Thoracic aorta (tissue), 2 donors: ENCODE data around the gene CA5A. TPM values are rescaled to one million over a fixed set of nuclear protein-coding genes. Genes with fewer than 3 reads are reported as not detected.
A peak's percentile ranks its signal among the peaks of the same experiment; 100 is the strongest.

ENCODE experiments used
- ATAC-seq: fragments of 150-250 bp; one replicate; pipeline ENCODE4 v1.8.0; 2017; ENCODE audit warnings: low read depth; ENCODE audit not compliant: insufficient number of reproducible peaks, low FRiP score
- DNase-seq: peaks from one replicate; pipeline ENCODE4 v3.0.0-alpha.2; 2020; ENCODE audit warnings: low spot score
- H3K27ac ChIP-seq, 2 donors: fragments of 200-600 bp; sonication (generic); 1 replicate in 1 of 2; 2 replicates in 1 of 2; pipeline ENCODE4 v1.5.1; 2016; ENCODE audit warnings: mild to moderate bottlenecking in 2 of 2, moderate library complexity in 2 of 2
- H3K27me3 ChIP-seq: fragments of 200-600 bp; sonication (generic); replicated peaks from 2 replicates; pipeline ENCODE4 v1.6.0; 2016; ENCODE audit warnings: mild to moderate bottlenecking; ENCODE audit not compliant: insufficient read depth
- H3K36me3 ChIP-seq: fragments of 200-600 bp; sonication (generic); one replicate; pipeline ENCODE4 v1.5.1; 2016
- H3K4me1 ChIP-seq, 2 donors: fragments of 200-600 bp; sonication (generic); 1 replicate in 1 of 2; 2 replicates in 1 of 2; pipeline versions ENCODE4 v1.5.1 to v1.6.0; 2016; ENCODE audit warnings: low read depth in 2 of 2, mild to moderate bottlenecking in 1 of 2; ENCODE audit not compliant: control insufficient read depth in 1 of 2
- H3K4me3 ChIP-seq: fragments of 200-600 bp; sonication (generic); 2 replicates; pipeline ENCODE4 v1.5.1; 2016; ENCODE audit warnings: mild to moderate bottlenecking
- H3K9me3 ChIP-seq: fragments of 200-600 bp; sonication (generic); 2 replicates; pipeline ENCODE4 v1.5.1; 2016
- total RNA-seq, 2 donors: library from RNA; depleted of rRNA; stranded (reverse); fragments of >200 nt; gene quantifications; one replicate each; pipeline versions ENCODE4 v1.1.0 to v1.2.3, GENCODE V29; 2016
- TF ChIP-seq, protein P1 (sequence below): fragments of 200-600 bp; sonication (generic); IDR thresholded peaks from one replicate; pipeline ENCODE4 v1.5.1; 2019; ENCODE audit warnings: antibody characterized with exemption

Gene CA5A
- total RNA-seq, 2 donors from 2014 or later, result not detected

DNA sequence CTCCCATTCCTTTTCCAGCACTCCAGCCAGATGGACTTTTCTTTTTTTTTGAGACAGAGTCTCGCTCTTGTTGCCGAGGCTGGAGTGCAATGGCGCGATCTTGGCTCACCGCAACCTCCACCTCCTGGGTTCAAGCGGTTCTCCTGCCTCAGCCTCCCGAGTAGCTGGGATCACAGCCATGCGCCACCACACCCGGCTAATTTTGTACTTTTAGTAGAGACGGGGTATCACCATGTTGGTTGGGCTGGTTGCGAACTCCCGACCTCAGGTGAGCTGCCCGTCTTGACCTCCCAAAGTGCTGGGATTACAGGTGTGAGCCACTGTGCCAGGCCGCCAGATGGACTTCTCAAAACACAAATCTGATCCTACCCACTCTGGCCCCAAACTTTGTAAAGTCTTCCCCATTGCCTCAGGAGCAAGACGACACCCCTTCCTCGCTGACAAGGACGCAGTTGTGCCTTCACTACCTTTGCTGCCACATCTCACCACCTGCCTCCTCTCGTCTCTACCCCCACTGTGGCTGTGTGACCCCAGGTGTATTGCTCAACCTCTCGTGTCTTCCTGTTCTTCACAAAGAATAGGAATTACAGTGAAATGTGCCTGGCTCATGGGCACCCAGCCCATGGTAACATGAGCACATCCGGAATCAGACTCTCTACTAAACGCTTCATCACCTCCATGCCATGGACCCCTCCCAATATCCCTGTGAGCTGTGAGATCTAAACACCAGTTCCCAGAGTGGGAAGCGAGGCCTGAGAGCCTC lies 11.2 kb upstream of the CA5A start:
- ATAC-seq, result no peak
- TF ChIP-seq, protein P1, sequence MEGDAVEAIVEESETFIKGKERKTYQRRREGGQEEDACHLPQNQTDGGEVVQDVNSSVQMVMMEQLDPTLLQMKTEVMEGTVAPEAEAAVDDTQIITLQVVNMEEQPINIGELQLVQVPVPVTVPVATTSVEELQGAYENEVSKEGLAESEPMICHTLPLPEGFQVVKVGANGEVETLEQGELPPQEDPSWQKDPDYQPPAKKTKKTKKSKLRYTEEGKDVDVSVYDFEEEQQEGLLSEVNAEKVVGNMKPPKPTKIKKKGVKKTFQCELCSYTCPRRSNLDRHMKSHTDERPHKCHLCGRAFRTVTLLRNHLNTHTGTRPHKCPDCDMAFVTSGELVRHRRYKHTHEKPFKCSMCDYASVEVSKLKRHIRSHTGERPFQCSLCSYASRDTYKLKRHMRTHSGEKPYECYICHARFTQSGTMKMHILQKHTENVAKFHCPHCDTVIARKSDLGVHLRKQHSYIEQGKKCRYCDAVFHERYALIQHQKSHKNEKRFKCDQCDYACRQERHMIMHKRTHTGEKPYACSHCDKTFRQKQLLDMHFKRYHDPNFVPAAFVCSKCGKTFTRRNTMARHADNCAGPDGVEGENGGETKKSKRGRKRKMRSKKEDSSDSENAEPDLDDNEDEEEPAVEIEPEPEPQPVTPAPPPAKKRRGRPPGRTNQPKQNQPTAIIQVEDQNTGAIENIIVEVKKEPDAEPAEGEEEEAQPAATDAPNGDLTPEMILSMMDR, result no peak
- Histone ChIP-seq H3K27ac (no peak overlapping the region), H3K9me3 (no peaks in the 10 kb centered on the region), H3K27me3 (no peaks in the 10 kb centered on the region), H3K4me1 (peaks cover 5 to 7% of the 10 kb centered on the region in 2 donors), H3K36me3 (no peaks in the 10 kb centered on the region), H3K4me3 (no peak overlapping the region)
- DNase-seq, result no peak

DNA sequence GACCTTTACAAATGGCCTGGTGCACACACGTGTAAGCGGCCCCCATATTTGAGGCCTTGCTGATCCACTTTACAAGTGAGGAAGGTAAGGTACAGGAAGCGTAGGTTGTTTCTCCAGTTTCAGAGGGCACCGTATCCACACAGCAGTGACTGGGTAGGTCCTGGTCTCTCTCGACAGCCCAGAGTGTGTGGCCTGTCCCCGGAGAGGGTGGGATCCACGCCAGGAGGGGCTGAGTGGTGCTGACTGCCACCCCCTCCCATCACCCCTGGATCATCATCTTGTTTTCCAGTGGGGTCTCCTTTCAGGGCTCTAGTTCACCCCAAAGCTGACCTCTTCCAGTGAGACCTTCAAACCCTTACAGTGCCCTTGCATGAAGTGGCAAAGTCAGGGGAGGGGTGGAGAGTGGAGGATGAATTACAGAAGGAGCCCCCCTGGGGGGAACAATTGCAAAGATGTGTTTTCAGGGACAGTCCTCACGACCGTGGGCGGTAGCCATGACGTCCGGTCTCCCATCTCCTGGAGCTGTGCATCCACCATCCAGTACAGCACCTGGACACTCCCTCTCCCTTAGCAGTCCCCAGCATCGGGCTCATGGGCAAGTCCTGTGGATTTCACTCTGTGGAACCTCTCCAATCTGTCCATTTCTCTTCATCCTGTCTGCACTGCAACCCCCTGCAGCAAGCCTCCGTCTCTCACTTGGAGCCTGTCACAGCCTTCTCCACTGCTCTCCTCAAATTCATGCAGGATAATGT lies 10.4 kb upstream of the CA5A start:
- Histone ChIP-seq H3K36me3 (no peaks in the 10 kb centered on the region), H3K4me3 (no peak overlapping the region), H3K9me3 (no peaks in the 10 kb centered on the region), H3K4me1 (no peaks in the 10 kb centered on the region), H3K27ac (no peak overlapping the region), H3K27me3 (no peaks in the 10 kb centered on the region)
- TF ChIP-seq, protein P1, result no peak
- DNase-seq (no peak), ATAC-seq (no peak)

DNA sequence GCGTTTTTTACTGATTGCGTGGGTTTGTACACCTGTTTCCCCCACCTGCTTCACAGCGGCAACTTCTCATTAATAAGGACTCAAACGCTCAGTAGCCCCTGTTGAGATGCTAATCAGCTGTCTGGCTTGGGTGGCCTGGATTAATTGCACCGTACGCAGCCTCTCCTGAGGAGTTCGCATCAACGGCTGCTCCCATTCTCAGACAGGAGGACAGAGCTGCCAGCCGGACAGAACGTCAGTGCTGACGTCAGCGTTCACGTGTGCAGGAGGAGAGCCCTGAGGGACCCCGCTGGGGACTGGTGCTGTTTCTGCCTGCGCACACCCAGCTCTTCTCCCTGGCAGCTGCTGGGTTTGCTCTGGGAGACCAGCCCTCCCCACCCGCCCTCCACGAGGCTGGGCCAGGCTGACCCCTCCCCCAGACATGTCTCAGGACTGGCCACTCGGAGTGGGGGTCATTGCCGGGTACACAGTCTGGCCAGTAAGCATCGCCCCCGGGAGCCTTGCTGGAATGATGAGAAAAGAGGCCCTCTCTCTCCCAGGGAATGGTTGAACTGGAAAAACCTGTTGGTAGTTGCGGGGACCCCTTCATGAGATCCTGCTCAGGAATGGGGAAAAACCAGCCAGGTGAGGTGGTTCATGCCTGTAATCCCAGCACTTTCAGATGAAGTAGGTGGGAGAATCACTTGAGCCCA lies 9.2 kb upstream of the CA5A start:
- H3K4me3 ChIP-seq, result peak overlapping the region; percentile 71
- ATAC-seq, result no peak
- no peak for DNase-seq
- H3K36me3 ChIP-seq, result no peaks in the 10 kb centered on the region
- no peaks in the 10 kb centered on the region for H3K9me3 ChIP-seq
- no peaks in the 10 kb centered on the region for H3K4me1 ChIP-seq
- no peak overlapping the region for H3K27ac ChIP-seq
- TF ChIP-seq, protein P1, result no peak
- H3K27me3 ChIP-seq, result no peaks in the 10 kb centered on the region

DNA sequence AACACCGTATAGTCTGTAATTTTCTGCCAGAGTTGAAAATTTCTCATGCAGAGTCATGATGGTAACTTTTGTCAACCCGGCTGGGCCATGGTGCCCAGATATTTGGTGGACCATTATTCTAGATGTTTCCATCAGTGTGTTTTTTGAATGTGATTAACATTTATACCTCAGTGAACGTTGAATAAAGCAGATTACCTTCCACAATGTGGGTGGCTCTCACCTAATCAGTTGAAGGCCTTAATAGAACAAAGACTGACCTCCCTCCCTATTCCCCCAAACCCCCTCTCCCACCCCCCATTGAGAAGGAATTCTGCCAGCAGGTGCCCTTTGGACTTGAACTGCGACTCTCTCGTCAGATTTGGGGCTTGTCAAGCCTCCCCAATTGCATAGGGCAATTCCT lies 6.4 kb upstream of the CA5A start:
- Histone ChIP-seq H3K4me3 (no peak overlapping the region), H3K36me3 (no peaks in the 10 kb centered on the region), H3K27ac (no peak overlapping the region), H3K4me1 (no peaks in the 10 kb centered on the region), H3K9me3 (no peaks in the 10 kb centered on the region), H3K27me3 (no peaks in the 10 kb centered on the region)
- TF ChIP-seq, protein P1, result no peak
- ATAC-seq, result no peak
- no peak for DNase-seq
